HCT116 (cell line): ENCODE results near the gene MAPK14. TPM values are rescaled to one million over a fixed set of nuclear protein-coding genes. Genes with fewer than 3 reads are reported as not detected.

ENCODE experiments used
- ATAC-seq: fragments of 200-7000 bp; cut with Tn5 transposase; 2 replicates; pipeline ENCODE4 v1.9.1; 2020; ENCODE audit warnings: mild to moderate bottlenecking, moderate library complexity
- BruUV-seq: library from RNA; stranded (reverse); fragments of 400-500 nt; replicated peaks from 2 replicates; lab custom pipeline; 2021; lab: Mats Ljungman, UMichigan
- CTCF ChIA-PET: fragments of 300-600 bp; sonication (Branson Sonifier 250); formaldehyde crosslinking; loops from one replicate; lab custom pipeline; 2021; ENCODE audit warnings: antibody characterized with exemption; lab: Charles Lee
- POLR2A ChIA-PET: fragments of 300-600, 350-600 bp; sonication (Branson Sonifier 250); formaldehyde crosslinking; loops from one replicate; lab custom pipeline; 2021; ENCODE audit warnings: antibody characterized with exemption; lab: Charles Lee
- RAD21 ChIA-PET, 2 experiments: fragments of 300-600 bp; sonication (Branson Sonifier 250); formaldehyde crosslinking; loops; one replicate each; lab custom pipeline; 2023; ENCODE audit warnings: low total read pairs in 2 of 2; ENCODE audit not compliant: uncharacterized antibody in 2 of 2, unreplicated experiment in 2 of 2, low non-redundant PET in 1 of 2; lab: Charles Lee
- DNase-seq: peaks from one replicate; pipeline ENCODE4 v3.0.0-alpha.2; 2010; ENCODE audit warnings: low read depth, low spot score
- H2AFZ ChIP-seq: fragments of 200-600 bp; shearing (Covaris generic), sonication (generic); 2 replicates; pipeline ENCODE4 v1.6.1; 2017; ENCODE audit warnings: low read depth, mixed run types, mixed read lengths, antibody characterized with exemption, low read length; ENCODE audit not compliant: poor library complexity, severe bottlenecking
- H3K27ac ChIP-seq: 2 replicates; pipeline ENCODE4 v1.5.1; 2012; ENCODE audit warnings: low read depth, low read length
- H3K27me3 ChIP-seq: fragments of 200-600 bp; sonication (generic); 2 replicates; pipeline ENCODE4 v1.6.1; 2016; ENCODE audit warnings: mixed run types, low read length, mixed read lengths; ENCODE audit not compliant: insufficient read depth
- H3K36me3 ChIP-seq, 2 experiments: fragments of 200-500 bp in 1 of 2; fragments of 200-600 bp in 1 of 2; sonication (Bioruptor generic) in 1 of 2; sonication (generic) in 1 of 2; 2 replicates each; pipeline versions ENCODE4 v1.5.1 to v1.6.1; 2014 to 2016; ENCODE audit warnings: low read length in 2 of 2, inconsistent platforms in 1 of 2, mixed read lengths in 1 of 2, mixed run types in 1 of 2; ENCODE audit not compliant: insufficient read depth in 2 of 2, control insufficient read depth in 1 of 2
- H3K4me1 ChIP-seq, 2 experiments: fragments of 200-600 bp in 1 of 2; sonication (generic) in 1 of 2; 2 replicates each; pipeline versions ENCODE4 v1.5.1 to v1.6.1; 2012 to 2017; ENCODE audit warnings: low read length in 2 of 2, inconsistent platforms in 1 of 2, mild to moderate bottlenecking in 1 of 2, mixed read lengths in 1 of 2, mixed run types in 1 of 2, moderate library complexity in 1 of 2; ENCODE audit not compliant: insufficient read depth in 2 of 2, control insufficient read depth in 1 of 2
- H3K4me2 ChIP-seq: fragments of 200-600 bp; sonication (generic); 2 replicates; pipeline ENCODE4 v1.6.1; 2017; ENCODE audit warnings: mixed run types, low read length, mixed read lengths
- H3K4me3 ChIP-seq, 2 experiments: fragments of 200-600 bp in 1 of 2; sonication (generic) in 1 of 2; replicated peaks in 1 of 2; 2 replicates each; pipeline ENCODE4 v1.5.1; 2011 to 2016; ENCODE audit warnings: low read length in 2 of 2, control low read depth in 1 of 2, low read depth in 1 of 2, mild to moderate bottlenecking in 1 of 2, mixed read lengths in 1 of 2, mixed run types in 1 of 2
- H3K79me2 ChIP-seq: fragments of 200-600 bp; sonication (generic); 2 replicates; pipeline ENCODE4 v1.6.1; 2017; ENCODE audit warnings: mild to moderate bottlenecking, mixed run types, low read length, moderate library complexity, mixed read lengths; ENCODE audit not compliant: insufficient read depth
- H3K9ac ChIP-seq: fragments of 200-600 bp; sonication (generic); 2 replicates; pipeline ENCODE4 v1.6.1; 2016; ENCODE audit warnings: low read length, mixed read lengths
- H3K9me2 ChIP-seq: fragments of 200-600 bp; sonication (generic), shearing (Covaris generic); 2 replicates; pipeline ENCODE4 v1.6.1; 2017; ENCODE audit warnings: mixed run types, mild to moderate bottlenecking, moderate library complexity; ENCODE audit not compliant: insufficient read depth
- H3K9me3 ChIP-seq, 2 experiments: fragments of 200-500 bp in 1 of 2; fragments of 200-600 bp in 1 of 2; sonication (Bioruptor generic) in 1 of 2; sonication (generic) in 1 of 2; 2 replicates each; pipeline ENCODE4 v1.6.1; 2014 to 2017; ENCODE audit warnings: low read length in 2 of 2, mixed read lengths in 2 of 2, inconsistent platforms in 1 of 2, low read depth in 1 of 2, mild to moderate bottlenecking in 1 of 2, mixed run types in 1 of 2, moderate library complexity in 1 of 2; ENCODE audit not compliant: control insufficient read depth in 1 of 2, insufficient read depth in 1 of 2
- H4K20me1 ChIP-seq: fragments of 200-600 bp; sonication (generic), shearing (Covaris generic); 2 replicates; pipeline ENCODE4 v1.6.1; 2017; ENCODE audit warnings: mixed run types, mild to moderate bottlenecking, moderate library complexity; ENCODE audit not compliant: insufficient read depth
- CBX3 ChIP-seq: IDR thresholded peaks from 2 replicates; pipeline ENCODE4 v1.6.1; 2012; ENCODE audit warnings: low read depth
- CTCF ChIP-seq, 3 experiments: fragments of 200-600 bp in 1 of 3; sonication (generic) in 1 of 3; IDR thresholded peaks in 2 of 3; conservative IDR thresholded peaks in 1 of 3; 2 replicates each; pipeline ENCODE4 v1.5.1; 2012 to 2017; ENCODE audit warnings: low read depth in 2 of 3, low read length in 2 of 3, antibody characterized with exemption in 1 of 3, borderline replicate concordance in 1 of 3, control low read depth in 1 of 3, mild to moderate bottlenecking in 1 of 3, mixed read lengths in 1 of 3, mixed run types in 1 of 3, moderate library complexity in 1 of 3; ENCODE audit not compliant: insufficient read depth in 1 of 3
- EGR1 ChIP-seq: IDR thresholded peaks from 2 replicates; pipeline ENCODE4 v1.6.1; 2012; ENCODE audit warnings: low read depth
- EZH2 ChIP-seq: fragments of 200-600 bp; sonication (generic); IDR thresholded peaks from 2 replicates; pipeline ENCODE4 v1.6.1; 2017; ENCODE audit warnings: antibody characterized with exemption, mixed run types
- FOSL1 ChIP-seq: IDR thresholded peaks from 2 replicates; pipeline ENCODE4 v1.6.1; 2012; ENCODE audit warnings: low read depth
- RAD21 ChIP-seq: IDR thresholded peaks from 2 replicates; pipeline ENCODE4 v1.6.1; 2012; ENCODE audit warnings: low read depth, mild to moderate bottlenecking
- REST ChIP-seq: IDR thresholded peaks from 2 replicates; pipeline ENCODE4 v1.6.1; 2012; ENCODE audit warnings: low read depth
- SIN3A ChIP-seq: IDR thresholded peaks from 2 replicates; pipeline ENCODE4 v1.6.1; 2012; ENCODE audit warnings: low read depth
- SRF ChIP-seq: IDR thresholded peaks from 2 replicates; pipeline ENCODE4 v1.6.1; 2012; ENCODE audit warnings: low read depth
- TCF7L2 ChIP-seq: IDR thresholded peaks from 2 replicates; pipeline ENCODE4 v1.7.0; 2011; ENCODE audit warnings: borderline replicate concordance, inconsistent platforms; ENCODE audit not compliant: insufficient read depth, insufficient read length; ENCODE audit errors: extremely low read depth
- YY1 ChIP-seq: IDR thresholded peaks from 2 replicates; pipeline ENCODE4 v1.6.1; 2011; ENCODE audit warnings: low read length, low read depth, moderate library complexity, mild to moderate bottlenecking; ENCODE audit not compliant: insufficient replicate concordance; ENCODE audit errors: extremely low read depth
- ZFX ChIP-seq: fragments of 450-650 bp; IDR thresholded peaks from 2 replicates; pipeline ENCODE4 v1.6.1; 2017
- intact Hi-C: fragments of 100-400 bp; cut with micrococcal nuclease; formaldehyde crosslinking; loops from 2 replicates; pipeline ENCODE4 v1.10.0; 2022
- total RNA-seq: library from RNA; stranded (reverse); gene quantifications from one replicate; pipeline ENCODE4 v1.2.1, GENCODE V29; 2021; ENCODE audit not compliant: unreplicated experiment

The MAPK14 gene
- total RNA-seq, 1 experiment from 2014 or later: 34.2 TPM

GRCh38 chr6:36025260-36025931 lies 2.2 kb upstream of the MAPK14 start:
- no peak overlapping the region for H3K27ac ChIP-seq
- peaks cover 4 to 21% of the 10 kb centered on the region in 2 experiments; a peak in 3 of 4 replicates for H3K4me1 ChIP-seq
- no peaks in the 10 kb centered on the region for H3K36me3 ChIP-seq
- RAD21 ChIA-PET: no interaction called here
- no peak for TF ChIP-seq CBX3
- TF ChIP-seq EZH2: no peak
- TF ChIP-seq ZFX: no peak
- TF ChIP-seq SRF: no peak
- TF ChIP-seq SIN3A: no peak
- TF ChIP-seq TCF7L2: no peak
- no peak for TF ChIP-seq FOSL1
- TF ChIP-seq EGR1: no peak
- TF ChIP-seq RAD21: no peak
- no peak for TF ChIP-seq YY1
- TF ChIP-seq CTCF (IDR thresholded peaks at IDR 0.05 in 2 of 3, conservative IDR thresholded peaks at IDR 0.05 in 1 of 3; ENCODE audit: borderline replicate concordance in 1 of 3, insufficient read depth in 1 of 3, low read depth in 2 of 3, low read length in 2 of 3): no peak
- TF ChIP-seq REST: no peak
- TF ChIP-seq, all 23 proteins: peak for 0
- no peak overlapping the region for H3K9ac ChIP-seq
- H3K27me3 ChIP-seq: no peaks in the 10 kb centered on the region
- CTCF ChIA-PET: no interaction called here
- no peaks in the 10 kb centered on the region for H4K20me1 ChIP-seq
- no peaks in the 10 kb centered on the region for H3K9me3 ChIP-seq
- POLR2A ChIA-PET: no interaction called here
- no peaks in the 10 kb centered on the region for H3K9me2 ChIP-seq
- H3K79me2 ChIP-seq: peaks cover 25% of the 10 kb centered on the region
- H2AFZ ChIP-seq: peak overlapping the region; percentile 10
- no peak overlapping the region for H3K4me2 ChIP-seq
- BruUV-seq: no TSS peak
- DNase-seq (no peak), ATAC-seq (no peak)
- no peak overlapping the region for H3K4me3 ChIP-seq
- intact Hi-C loops: no loop called here
